HepG2 (cell line): ENCODE measurements around the gene CSNK1A1. TPM values are rescaled to one million over a fixed set of nuclear protein-coding genes. Genes with fewer than 3 reads are reported as not detected.

Experiments
- ATAD3A ChIP-seq: sonication (generic); formaldehyde crosslinking; IDR thresholded peaks from 2 replicates; pipeline ENCODE4 v1.4.0; 2020; ENCODE audit warnings: missing genetic modification reagents
- EZH2 ChIP-seq: conservative IDR thresholded peaks from 2 replicates; pipeline ENCODE4 v1.6.1; 2012; ENCODE audit warnings: mild to moderate bottlenecking, low read depth, low read length, moderate library complexity
- NFRKB ChIP-seq: fragments of 450-650 bp; IDR thresholded peaks from 2 replicates; pipeline ENCODE4 v1.6.1; 2017
- NFYB ChIP-seq: sonication (generic); formaldehyde crosslinking; IDR thresholded peaks from 2 replicates; pipeline ENCODE4 v1.4.0; 2020; ENCODE audit warnings: missing genetic modification reagents
- PHF5A ChIP-seq: IDR thresholded peaks from one replicate; pipeline ENCODE4 v1.6.1; 2018; ENCODE audit warnings: low read depth, missing genetic modification reagents; ENCODE audit not compliant: unreplicated experiment
- POLR2A ChIP-seq, 2 experiments: IDR thresholded peaks; 2 replicates each; pipeline ENCODE4 v1.6.1; 2011; ENCODE audit warnings: low read depth in 2 of 2, low read length in 2 of 2, mild to moderate bottlenecking in 1 of 2, moderate library complexity in 1 of 2; ENCODE audit not compliant: insufficient read depth in 1 of 2
- POLR2AphosphoS2 ChIP-seq: IDR thresholded peaks from 2 replicates; pipeline ENCODE4 v1.6.1; 2011; ENCODE audit warnings: low read depth, low read length, improper control_type of control experiment
- PTBP1 ChIP-seq: fragments of 200-400 bp; formaldehyde crosslinking; IDR thresholded peaks from 2 replicates; pipeline ENCODE4 v1.6.1; 2018; ENCODE audit warnings: low read length, low read depth; ENCODE audit not compliant: poor library complexity, severe bottlenecking
- RBFOX2 ChIP-seq: fragments of 200-400 bp; formaldehyde crosslinking; IDR thresholded peaks from 2 replicates; pipeline ENCODE4 v1.6.1; 2017; ENCODE audit warnings: low read depth, mild to moderate bottlenecking, low read length
- RFXAP ChIP-seq: sonication (generic); formaldehyde crosslinking; IDR thresholded peaks from 2 replicates; pipeline ENCODE4 v1.4.0; 2020; ENCODE audit warnings: missing genetic modification reagents, borderline replicate concordance
- SATB2 ChIP-seq: sonication (generic); formaldehyde crosslinking; IDR thresholded peaks from 2 replicates; pipeline ENCODE4 v1.5.0; 2020; ENCODE audit warnings: missing genetic modification reagents
- SIN3A ChIP-seq: IDR thresholded peaks from 2 replicates; pipeline ENCODE4 v1.6.1; 2011; ENCODE audit warnings: low read depth, mild to moderate bottlenecking, control low read depth, low read length, borderline replicate concordance
- SRF ChIP-seq: IDR thresholded peaks from 2 replicates; pipeline ENCODE4 v1.6.1; 2011; ENCODE audit warnings: mild to moderate bottlenecking, low read depth, low read length, moderate library complexity
- XBP1 ChIP-seq: sonication (generic); formaldehyde crosslinking; IDR thresholded peaks from 2 replicates; pipeline ENCODE4 v1.5.0; 2020; ENCODE audit warnings: missing genetic modification reagents
- ZFX ChIP-seq: sonication (generic); formaldehyde crosslinking; IDR thresholded peaks from 2 replicates; pipeline ENCODE4 v1.4.0; 2020; ENCODE audit warnings: mild to moderate bottlenecking, low read depth, missing genetic modification reagents, moderate library complexity
- ZMYM4 ChIP-seq: sonication (generic); formaldehyde crosslinking; IDR thresholded peaks from 2 replicates; pipeline ENCODE4 v1.8.1; 2023; ENCODE audit warnings: mild to moderate bottlenecking, missing genetic modification reagents
- ZNF350 ChIP-seq: sonication (generic); formaldehyde crosslinking; IDR thresholded peaks from 2 replicates; pipeline ENCODE4 v1.4.0; 2020; ENCODE audit warnings: mild to moderate bottlenecking, low read depth, missing genetic modification reagents, borderline replicate concordance
- ZNF496 ChIP-seq: sonication (generic); formaldehyde crosslinking; IDR thresholded peaks from 2 replicates; pipeline ENCODE4 v1.8.1; 2023; ENCODE audit warnings: mild to moderate bottlenecking, moderate library complexity, missing genetic modification reagents; ENCODE audit not compliant: insufficient replicate concordance
- ZNF703 ChIP-seq: sonication (generic); formaldehyde crosslinking; IDR thresholded peaks from 2 replicates; pipeline ENCODE4 v1.5.1; 2020; ENCODE audit warnings: missing genetic modification reagents, mild to moderate bottlenecking, moderate library complexity, borderline replicate concordance
- polyA plus RNA-seq, 8 experiments: library from polyadenylated mRNA; depleted of rRNA in 3 of 8; stranded (reverse) in 7 of 8; unstranded in 1 of 8; fragments of >200 nt; fragmentation: Illumina TruSeq in 4 of 8; extraction: Trizol in 4 of 8; gene quantifications; 2 replicates each; pipeline versions ENCODE4 v1.2.1 to v1.2.3, GENCODE V29; 2011 to 2016; ENCODE audit warnings: low read depth in 4 of 8, missing spikeins in 1 of 8, mixed read lengths in 1 of 8; ENCODE audit not compliant: insufficient read depth in 1 of 8
- total RNA-seq, 5 experiments: library from RNA; depleted of rRNA; stranded (reverse); fragments of >200 nt; fragmentation: Illumina TruSeq; extraction: Trizol; gene quantifications; 2 replicates each; pipeline ENCODE4 v1.2.3, GENCODE V29; 2016; ENCODE audit warnings: low read depth in 1 of 5
- TF ChIP-seq, protein P1 (sequence below): sonication (generic); formaldehyde crosslinking; IDR thresholded peaks from 2 replicates; pipeline ENCODE4 v1.8.0; 2022; ENCODE audit warnings: missing genetic modification reagents, mild to moderate bottlenecking, borderline replicate concordance
- TF ChIP-seq, protein P2 (sequence below): IDR thresholded peaks from 2 replicates; pipeline ENCODE4 v1.6.1; 2016; ENCODE audit warnings: missing genetic modification reagents, missing compliant biosample characterization
- TF ChIP-seq, protein P3 (sequence below): IDR thresholded peaks from 2 replicates; pipeline ENCODE4 v1.6.1; 2012; ENCODE audit warnings: low read length, improper control_type of control experiment
- TF ChIP-seq, protein P4 (sequence below): sonication (generic); formaldehyde crosslinking; IDR thresholded peaks from 2 replicates; pipeline ENCODE4 v1.8.0; 2022; ENCODE audit warnings: missing genetic modification reagents, mild to moderate bottlenecking, inconsistent platforms, borderline replicate concordance
- TF ChIP-seq, protein P5 (sequence below): sonication (generic); formaldehyde crosslinking; IDR thresholded peaks from 2 replicates; pipeline ENCODE4 v1.8.1; 2023; ENCODE audit warnings: missing genetic modification reagents, mild to moderate bottlenecking, borderline replicate concordance

The CSNK1A1 gene
- total and polyA plus RNA-seq, 2 of the 13 experiments (the other 11 are each of a cell fraction or from before 2014, with no cell fraction given), result 89.0 to 149 TPM

DNA sequence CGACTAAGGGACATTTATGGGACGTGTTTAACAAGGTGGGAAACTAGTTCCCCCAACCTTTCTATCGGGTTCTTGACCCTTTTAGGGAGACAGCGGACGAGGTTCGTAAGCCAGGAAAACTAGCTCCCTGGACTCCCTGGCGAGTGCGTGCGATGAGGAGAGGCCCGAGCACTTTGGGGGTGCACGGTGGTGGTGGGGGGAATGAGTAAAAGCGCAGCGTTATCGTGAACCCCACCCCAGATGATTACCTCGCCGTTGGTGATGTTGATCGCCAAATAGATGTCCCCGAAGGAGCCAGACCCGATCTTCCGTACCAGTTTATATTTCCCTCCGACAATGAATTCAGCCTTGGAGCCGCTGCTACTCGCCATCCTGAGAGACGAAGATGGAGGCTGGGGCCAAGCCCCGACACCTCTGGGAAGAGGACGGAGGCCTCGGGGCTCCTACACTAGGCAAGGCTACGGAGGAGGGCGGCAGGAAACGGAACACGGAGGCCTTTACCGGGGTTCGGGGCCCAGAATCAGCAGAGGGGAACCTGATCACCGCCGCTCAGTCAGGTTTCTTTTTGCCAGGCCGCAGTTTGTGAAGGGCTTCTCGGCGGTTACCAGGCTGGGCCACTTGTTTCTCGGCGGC is 529 bp downstream of the CSNK1A1 start (continued):
- no peak for TF ChIP-seq PHF5A
- TF ChIP-seq ZNF350 (CRISPR knock-in tag), result no peak
- TF ChIP-seq EZH2, result no peak
- TF ChIP-seq, protein P1, sequence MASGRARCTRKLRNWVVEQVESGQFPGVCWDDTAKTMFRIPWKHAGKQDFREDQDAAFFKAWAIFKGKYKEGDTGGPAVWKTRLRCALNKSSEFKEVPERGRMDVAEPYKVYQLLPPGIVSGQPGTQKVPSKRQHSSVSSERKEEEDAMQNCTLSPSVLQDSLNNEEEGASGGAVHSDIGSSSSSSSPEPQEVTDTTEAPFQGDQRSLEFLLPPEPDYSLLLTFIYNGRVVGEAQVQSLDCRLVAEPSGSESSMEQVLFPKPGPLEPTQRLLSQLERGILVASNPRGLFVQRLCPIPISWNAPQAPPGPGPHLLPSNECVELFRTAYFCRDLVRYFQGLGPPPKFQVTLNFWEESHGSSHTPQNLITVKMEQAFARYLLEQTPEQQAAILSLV (CRISPR knock-in tag), result 0 out of 2 replicates have a peak, but pooled peaks have one; percentile 15
- no peak for TF ChIP-seq SATB2 (CRISPR knock-in tag)
- no peak for TF ChIP-seq POLR2A (IDR thresholded peaks at IDR 0.05; ENCODE audit: insufficient read depth in 1 of 2, low read depth in 2 of 2, low read length in 2 of 2)
- TF ChIP-seq POLR2AphosphoS2, result no peak
- TF ChIP-seq, protein P2, sequence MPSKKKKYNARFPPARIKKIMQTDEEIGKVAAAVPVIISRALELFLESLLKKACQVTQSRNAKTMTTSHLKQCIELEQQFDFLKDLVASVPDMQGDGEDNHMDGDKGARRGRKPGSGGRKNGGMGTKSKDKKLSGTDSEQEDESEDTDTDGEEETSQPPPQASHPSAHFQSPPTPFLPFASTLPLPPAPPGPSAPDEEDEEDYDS (CRISPR knock-in tag), result no peak
- TF ChIP-seq NFRKB, result no peak
- no peak for TF ChIP-seq SRF
- TF ChIP-seq ZNF703 (CRISPR knock-in tag), result no peak; the same call in 1 of the 2 replicates
- TF ChIP-seq, protein P3, sequence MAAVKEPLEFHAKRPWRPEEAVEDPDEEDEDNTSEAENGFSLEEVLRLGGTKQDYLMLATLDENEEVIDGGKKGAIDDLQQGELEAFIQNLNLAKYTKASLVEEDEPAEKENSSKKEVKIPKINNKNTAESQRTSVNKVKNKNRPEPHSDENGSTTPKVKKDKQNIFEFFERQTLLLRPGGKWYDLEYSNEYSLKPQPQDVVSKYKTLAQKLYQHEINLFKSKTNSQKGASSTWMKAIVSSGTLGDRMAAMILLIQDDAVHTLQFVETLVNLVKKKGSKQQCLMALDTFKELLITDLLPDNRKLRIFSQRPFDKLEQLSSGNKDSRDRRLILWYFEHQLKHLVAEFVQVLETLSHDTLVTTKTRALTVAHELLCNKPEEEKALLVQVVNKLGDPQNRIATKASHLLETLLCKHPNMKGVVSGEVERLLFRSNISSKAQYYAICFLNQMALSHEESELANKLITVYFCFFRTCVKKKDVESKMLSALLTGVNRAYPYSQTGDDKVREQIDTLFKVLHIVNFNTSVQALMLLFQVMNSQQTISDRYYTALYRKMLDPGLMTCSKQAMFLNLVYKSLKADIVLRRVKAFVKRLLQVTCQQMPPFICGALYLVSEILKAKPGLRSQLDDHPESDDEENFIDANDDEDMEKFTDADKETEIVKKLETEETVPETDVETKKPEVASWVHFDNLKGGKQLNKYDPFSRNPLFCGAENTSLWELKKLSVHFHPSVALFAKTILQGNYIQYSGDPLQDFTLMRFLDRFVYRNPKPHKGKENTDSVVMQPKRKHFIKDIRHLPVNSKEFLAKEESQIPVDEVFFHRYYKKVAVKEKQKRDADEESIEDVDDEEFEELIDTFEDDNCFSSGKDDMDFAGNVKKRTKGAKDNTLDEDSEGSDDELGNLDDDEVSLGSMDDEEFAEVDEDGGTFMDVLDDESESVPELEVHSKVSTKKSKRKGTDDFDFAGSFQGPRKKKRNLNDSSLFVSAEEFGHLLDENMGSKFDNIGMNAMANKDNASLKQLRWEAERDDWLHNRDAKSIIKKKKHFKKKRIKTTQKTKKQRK, result no peak
- TF ChIP-seq, protein P4, sequence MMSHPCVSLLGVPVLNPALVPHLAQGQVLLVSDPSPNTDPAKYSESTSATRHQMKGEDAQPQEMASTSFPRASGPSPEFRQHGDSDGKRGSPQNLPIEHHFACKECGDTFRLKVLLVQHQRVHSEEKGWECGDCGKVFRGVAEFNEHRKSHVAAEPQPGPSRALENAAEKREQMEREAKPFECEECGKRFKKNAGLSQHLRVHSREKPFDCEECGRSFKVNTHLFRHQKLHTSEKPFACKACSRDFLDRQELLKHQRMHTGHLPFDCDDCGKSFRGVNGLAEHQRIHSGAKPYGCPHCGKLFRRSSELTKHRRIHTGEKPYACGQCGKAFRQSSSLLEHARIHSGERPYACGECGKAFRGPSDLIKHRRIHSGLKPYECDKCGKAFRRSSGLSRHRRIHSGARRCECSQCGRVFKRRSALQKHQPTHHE (CRISPR knock-in tag), result no peak
- no peak for TF ChIP-seq ZNF496 (CRISPR knock-in tag)
- no peak for TF ChIP-seq NFYB (CRISPR knock-in tag)
- no peak for TF ChIP-seq SIN3A
- TF ChIP-seq, protein P5, sequence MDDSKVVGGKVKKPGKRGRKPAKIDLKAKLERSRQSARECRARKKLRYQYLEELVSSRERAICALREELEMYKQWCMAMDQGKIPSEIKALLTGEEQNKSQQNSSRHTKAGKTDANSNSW, result no peak
- no peak for TF ChIP-seq RFXAP (CRISPR knock-in tag)
- TF ChIP-seq PTBP1, result no peak
- TF ChIP-seq XBP1 (CRISPR knock-in tag), result no peak
- TF ChIP-seq ATAD3A (CRISPR knock-in tag), result no peak
- TF ChIP-seq ZFX (CRISPR knock-in tag), result no peak
- no peak for TF ChIP-seq ZMYM4 (CRISPR knock-in tag)
- TF ChIP-seq RBFOX2, result no peak
